Measurements from ENCODE around the gene ZDHHC12. TPM values are rescaled to one million over a fixed set of nuclear protein-coding genes. Genes with fewer than 3 reads are reported as not detected.
"Not testable (repeated sequence)": the region's sequence is repeated elsewhere in the genome, so short reads cannot be mapped to it uniquely, and the experiment has no call there.

ZDHHC12 gene
- total and polyA plus RNA-seq, 10 of the 15 experiments (the other 5 are each of a cell fraction or from before 2014, with no cell fraction given), result 0.95 to 146 (median 49.9) TPM

GRCh38 chr9:128702445-128702948 is 21.4 kb downstream of the ZDHHC12 start, which contains the start of gene PKN3 (continued):
- TF ChIP-seq HSF1 (IDR thresholded peaks at IDR 0.05; ENCODE audit: low read depth, low read length) (no peak), STAT3 (IDR thresholded peaks at IDR 0.05; ENCODE audit: low read depth, low read length) (no peak)

GRCh38 chr9:128701227-128701854 is 22.6 kb downstream of the ZDHHC12 start:
- in situ Hi-C loops (cut with MboI) (no loop called here), intact Hi-C loops (cut with micrococcal nuclease; ENCODE audit: unreplicated experiment) (no loop called here)
- DNase-seq (ENCODE audit: low read depth, low spot score) (no peak), ATAC-seq (no peak), FAIRE-seq (no peak)
- Histone ChIP-seq H3K4me2 (ENCODE audit: control insufficient read depth, insufficient read depth) (0 out of 2 replicates have a peak overlapping the region, but pooled peaks have one; percentile 17), H3K36me3 (ENCODE audit: control insufficient read depth in 2 of 2, insufficient read depth in 2 of 2, low read length in 1 of 2) (no peaks in the 10 kb centered on the region; a peak in 1 of 4 replicates), H3K27ac (ENCODE audit: control insufficient read depth, insufficient read depth) (no peak overlapping the region), H3K4me1 (ENCODE audit: control insufficient read depth, insufficient read depth, low read length) (peaks cover 3% of the 10 kb centered on the region; the same call in 1 of the 2 replicates), H3K79me2 (ENCODE audit: control insufficient read depth, insufficient read depth, low read length) (no peaks in the 10 kb centered on the region), H3K9ac (ENCODE audit: control insufficient read depth, insufficient read depth, low read length) (no peak overlapping the region), H3K27me3 (replicated peaks in 1 of 2; ENCODE audit: control insufficient read depth in 2 of 2, insufficient read depth in 2 of 2, low read length in 1 of 2) (no peaks in the 10 kb centered on the region), H3K4me3 (no peak overlapping the region), H2AFZ (ENCODE audit: control insufficient read depth, low read depth, low read length) (no peak overlapping the region), H3K9me3 (replicated peaks; ENCODE audit: control insufficient read depth, insufficient read depth, low read length) (no peaks in the 10 kb centered on the region), H4K20me1 (ENCODE audit: control insufficient read depth, insufficient read depth) (no peaks in the 10 kb centered on the region; the same call in 1 of the 2 replicates)
- no TSS peak for BruUV-seq (replicated peaks)
- SMC1A ChIA-PET (ENCODE audit: uncharacterized antibody, unreplicated experiment), result interaction anchor here (0.9 to 1.4 kb wide), 3 partner anchors 9 to 64 kb away, joined by 3 to 4 read pairs (median 3); no protein-coding TSS in a partner anchor
- RAD21 ChIA-PET (ENCODE audit: unreplicated experiment), result interaction anchor here (1.3 kb wide), 1 partner anchor 117 kb away, joined by 8 read pairs; the partner anchor contains the start of gene ENDOG
- CTCF ChIA-PET, result interaction anchor here (0.8 to 1.7 kb wide), 14 partner anchors 8 to 228 kb away, joined by 3 to 13 read pairs (median 4); partner anchors contain the start of gene ZDHHC12
- 87% methylated on average over 10 of the region's 10 CpGs for WGBS (ENCODE audit: insufficient coverage, insufficient replicate concordance, low lambda C conversion rate, missing lambda C conversion rate)
- POLR2A ChIA-PET, result no interaction called here
- no peak for TF ChIP-seq PKNOX1 (IDR thresholded peaks at IDR 0.05)

GRCh38 chr9:128699096-128699795 is 24.7 kb downstream of the ZDHHC12 start:
- in situ Hi-C loops (cut with MboI); H3K9me3 ChIP-seq (replicated peaks; ENCODE audit: control insufficient read depth, insufficient read depth, low read length); H3K4me2 ChIP-seq (ENCODE audit: control insufficient read depth, insufficient read depth); H3K4me3 ChIP-seq; H2AFZ ChIP-seq (ENCODE audit: control insufficient read depth, low read depth, low read length); H3K4me1 ChIP-seq (ENCODE audit: control insufficient read depth, insufficient read depth, low read length); H4K20me1 ChIP-seq (ENCODE audit: control insufficient read depth, insufficient read depth); H3K36me3 ChIP-seq (ENCODE audit: control insufficient read depth in 2 of 2, insufficient read depth in 2 of 2, low read length in 1 of 2); intact Hi-C loops (cut with micrococcal nuclease; ENCODE audit: unreplicated experiment); H3K79me2 ChIP-seq (ENCODE audit: control insufficient read depth, insufficient read depth, low read length); DNase-seq (ENCODE audit: low read depth, low spot score); BruUV-seq (replicated peaks); FAIRE-seq; ATAC-seq; H3K9ac ChIP-seq (ENCODE audit: control insufficient read depth, insufficient read depth, low read length); H3K27ac ChIP-seq (ENCODE audit: control insufficient read depth, insufficient read depth); H3K27me3 ChIP-seq (replicated peaks in 1 of 2; ENCODE audit: control insufficient read depth in 2 of 2, insufficient read depth in 2 of 2, low read length in 1 of 2); RAD21 ChIA-PET (ENCODE audit: unreplicated experiment): not testable (repeated sequence)
- POLR2A ChIA-PET, result interaction anchor here (0.6 to 1.0 kb wide), 3 partner anchors 8 to 230 kb away, joined by 3 to 7 read pairs (median 4); no protein-coding TSS in a partner anchor
- 95% methylated on average over 28 of the region's 30 CpGs for WGBS (ENCODE audit: insufficient coverage, insufficient replicate concordance, low lambda C conversion rate, missing lambda C conversion rate)
- SMC1A ChIA-PET (ENCODE audit: uncharacterized antibody, unreplicated experiment), result interaction anchor here (0.6 to 1.8 kb wide), 4 partner anchors 17 to 119 kb away, joined by 3 to 8 read pairs (median 4); partner anchors contain the start of gene ENDOG
- CTCF ChIA-PET, result interaction anchor here (1.6 to 1.7 kb wide), 2 partner anchors 9 to 56 kb away, joined by 6 to 7 read pairs; no protein-coding TSS in a partner anchor
